HS-27A (cell line): ENCODE results near the gene ESPN.

Experiments used
- DNase-seq: peaks from one replicate; pipeline ENCODE4 v3.0.0-alpha.2; 2012; ENCODE audit warnings: low read depth, missing footprints

The ESPN gene

GRCh38 chr1:6409053-6409452 is 15.5 kb upstream of the ESPN start:
- DNase-seq = no peak

DNA sequence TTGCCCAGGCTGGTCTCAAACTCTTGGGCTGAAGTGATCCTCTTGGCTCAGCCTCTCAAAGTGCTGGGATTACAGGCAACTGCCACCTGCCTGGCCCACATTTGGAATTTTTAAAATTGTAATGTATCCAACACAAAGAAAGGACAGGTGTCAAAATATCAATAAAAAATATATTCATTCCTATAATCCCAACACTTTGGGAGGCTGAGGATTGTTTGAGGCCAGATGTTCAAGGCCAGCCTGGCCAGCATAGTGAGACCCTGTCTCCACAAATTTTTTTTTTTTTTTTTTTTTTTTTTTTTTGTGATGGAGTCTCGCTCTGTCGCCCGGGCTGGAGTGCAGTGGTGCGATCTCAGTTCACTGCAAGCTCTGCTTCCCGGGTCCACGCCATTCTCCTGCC is 14.8 kb upstream of the ESPN start:
- no peak for DNase-seq

- no peak for DNase-seq
Observed at GRCh38 chr1:6410248-6410893, 14.2 kb upstream of the ESPN start.

DNA sequence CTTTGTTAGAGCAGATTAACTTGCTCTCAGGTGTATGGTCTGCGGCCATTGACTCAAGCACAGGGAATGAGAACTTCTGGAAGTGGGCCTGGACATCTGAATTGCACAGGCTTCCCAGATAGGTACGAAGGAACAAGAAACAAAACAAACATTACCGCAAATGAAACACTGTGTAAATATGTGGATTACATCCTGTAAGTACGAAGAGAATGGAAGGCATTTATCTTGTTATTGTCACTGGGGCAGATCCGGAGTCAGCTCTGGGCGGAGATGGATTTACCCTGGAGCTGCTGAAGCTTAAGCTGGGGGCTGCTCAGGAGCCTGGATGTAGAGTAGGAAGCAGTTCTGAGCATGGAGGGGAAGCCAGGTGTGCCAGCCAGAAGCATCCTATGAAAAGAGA is 11.7 kb upstream of the ESPN start:
- DNase-seq = no peak

DNA sequence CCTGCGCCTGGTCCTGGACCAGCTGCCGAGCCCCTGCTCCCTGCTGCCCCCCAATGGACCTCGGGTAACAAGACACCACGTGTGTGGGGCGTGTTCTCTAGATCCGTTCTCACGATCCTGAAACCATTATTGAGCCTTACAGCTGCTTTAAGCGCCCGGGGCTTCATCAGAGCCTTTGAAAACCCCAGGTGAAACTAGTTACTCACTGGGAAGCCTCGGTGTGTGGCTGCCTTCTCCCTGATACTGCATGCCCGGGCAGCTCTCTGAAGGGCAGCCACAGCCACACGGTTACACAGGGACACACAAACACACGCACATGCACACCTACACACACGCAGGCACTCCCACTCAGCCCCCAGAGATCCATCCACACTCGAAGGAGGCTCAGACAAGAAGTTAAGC is 10.1 kb upstream of the ESPN start:
- DNase-seq = no peak

DNA sequence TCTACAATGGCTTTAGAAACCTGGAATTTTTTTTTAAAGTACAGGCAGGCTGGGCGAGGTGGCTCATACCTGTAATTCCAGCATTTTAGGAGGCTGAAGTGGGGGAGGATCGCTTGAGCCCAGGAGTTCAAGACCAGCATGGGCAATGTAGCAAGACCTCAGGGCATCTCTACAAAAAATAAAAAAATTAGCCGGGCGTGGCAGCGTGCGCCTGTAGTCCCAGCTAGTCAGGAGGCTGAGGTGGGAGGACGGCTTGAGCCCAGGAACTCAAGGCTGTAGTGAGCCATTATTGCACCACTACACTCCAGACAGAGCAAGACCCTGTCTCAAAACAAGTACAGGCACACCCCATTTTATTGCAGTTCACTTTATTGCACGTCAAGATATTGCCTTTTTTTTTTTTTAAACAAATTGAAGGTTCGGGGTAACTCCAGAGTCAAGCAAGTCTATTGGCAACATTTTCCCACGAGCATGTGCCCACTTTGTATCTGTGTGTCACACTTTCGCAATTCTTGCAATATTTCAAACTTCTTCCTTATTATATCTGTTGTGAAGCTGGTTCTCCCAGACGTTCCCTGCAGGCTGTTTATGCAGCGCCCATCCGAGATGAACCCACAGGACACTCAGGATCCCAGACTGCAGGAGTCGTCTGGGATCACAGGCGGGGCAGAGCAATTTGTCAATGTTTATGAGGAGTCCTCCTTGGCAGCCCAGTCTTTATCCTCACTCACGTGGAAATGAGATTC is 9.5 kb upstream of the ESPN start:
- no peak for DNase-seq

DNA sequence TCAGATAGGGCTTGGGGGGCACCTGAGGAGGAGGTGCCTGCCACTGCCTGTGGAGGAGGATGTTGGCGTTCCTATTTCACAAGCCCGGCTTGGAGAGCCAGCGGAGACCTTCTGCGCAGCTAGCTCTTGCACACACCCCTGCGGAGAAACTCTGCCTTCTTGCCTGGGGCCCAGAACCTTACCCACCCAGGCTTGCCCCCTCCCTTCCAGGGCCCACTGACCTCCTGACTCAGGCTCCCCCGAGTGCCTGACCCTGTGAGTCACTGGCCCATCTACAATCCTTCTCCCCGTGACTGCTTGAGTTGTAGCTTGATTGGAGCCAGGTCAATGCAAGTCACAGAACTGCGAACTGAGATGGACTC is 8.3 kb upstream of the ESPN start:
- DNase-seq = no peak

- DNase-seq = no peak
Observed at GRCh38 chr1:6416906-6417305, 7.7 kb upstream of the ESPN start.

- DNase-seq = no peak
Observed at GRCh38 chr1:6417961-6418667, 6.5 kb upstream of the ESPN start.

GRCh38 chr1:6418668-6419396 is 5.7 kb upstream of the ESPN start:
- DNase-seq = no peak

- DNase-seq = no peak
Observed at GRCh38 chr1:6419397-6419803, 5.2 kb upstream of the ESPN start.

DNA sequence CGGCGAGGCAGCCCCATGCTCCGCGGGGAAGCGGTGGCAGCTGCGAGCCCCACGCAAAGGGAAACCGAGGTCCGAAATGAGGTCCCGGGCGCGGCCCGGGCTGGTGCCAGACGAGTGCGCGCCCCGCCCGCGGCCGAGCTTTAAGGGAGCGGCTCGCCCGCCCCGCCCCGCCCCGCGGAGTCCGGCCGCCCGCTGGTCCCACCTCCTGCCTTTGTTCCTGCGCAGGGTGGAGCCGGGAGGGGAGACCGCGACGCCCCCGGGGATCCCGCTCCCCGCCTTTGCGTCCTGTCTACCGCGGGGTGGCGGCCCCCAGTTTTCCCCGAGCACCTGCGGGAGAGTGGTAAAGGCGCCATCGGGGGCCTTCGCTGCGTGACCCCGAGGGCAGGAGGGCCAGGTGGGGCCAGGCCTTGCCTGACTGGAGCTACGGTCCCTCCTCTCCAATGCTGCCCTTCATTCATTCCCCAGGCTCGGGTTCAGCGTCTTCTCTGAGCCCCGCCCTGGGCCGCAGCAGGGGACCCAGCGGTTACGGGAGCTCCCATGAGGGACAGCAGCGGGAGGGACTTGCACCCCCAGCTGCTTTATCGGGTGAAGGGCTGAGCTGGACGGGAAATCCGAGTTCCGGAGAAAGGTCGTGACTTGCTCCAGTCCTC is 4.6 kb upstream of the ESPN start, which contains the start of gene HES2:
HES2 (minus strand) TSS at position 116 of the 650 bp plus-strand sequence; CDS start at position 17, 99 bp downstream.
- DNase-seq = no peak

GRCh38 chr1:6420454-6421042 is 4.0 kb upstream of the ESPN start:
- DNase-seq = no peak

- DNase-seq = no peak
Observed at GRCh38 chr1:6421266-6421665, 3.3 kb upstream of the ESPN start.

DNA sequence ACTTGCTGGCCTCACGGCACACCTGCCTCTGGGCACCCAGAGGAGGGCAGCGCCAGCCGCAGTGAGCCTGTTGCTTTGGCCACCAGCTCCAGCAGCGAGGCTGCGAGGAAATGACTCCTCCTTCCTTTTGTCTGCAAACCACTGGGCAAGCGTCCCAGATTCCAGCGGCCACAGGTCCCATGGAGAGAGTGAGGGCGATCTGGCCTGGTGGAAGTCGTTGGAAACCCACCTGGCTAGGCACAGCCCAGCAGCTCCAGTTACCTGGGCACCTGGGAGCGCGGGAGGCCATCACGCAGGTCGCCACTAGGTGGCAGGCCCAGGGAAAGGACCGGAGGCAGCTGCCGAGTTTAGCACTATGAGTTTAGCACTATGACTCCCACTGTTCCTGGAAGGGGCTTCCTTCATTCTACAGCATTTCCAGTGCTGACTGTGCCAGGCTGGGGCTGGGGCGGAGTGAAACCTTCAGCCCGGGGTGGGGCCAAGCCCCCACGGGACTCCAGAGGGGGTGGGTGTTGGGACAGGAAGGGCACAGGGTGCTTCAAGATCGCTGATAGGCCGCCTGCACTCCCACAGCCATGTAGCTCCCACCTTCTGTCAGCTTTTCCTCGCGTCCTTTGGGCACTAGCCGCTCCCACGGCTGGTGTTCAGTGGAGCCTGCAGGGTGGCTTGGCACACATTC is 1.1 kb upstream of the ESPN start:
- no peak for DNase-seq

- DNase-seq = no peak
Observed at GRCh38 chr1:6424000-6424565, 493 bp upstream of the ESPN start.

DNA sequence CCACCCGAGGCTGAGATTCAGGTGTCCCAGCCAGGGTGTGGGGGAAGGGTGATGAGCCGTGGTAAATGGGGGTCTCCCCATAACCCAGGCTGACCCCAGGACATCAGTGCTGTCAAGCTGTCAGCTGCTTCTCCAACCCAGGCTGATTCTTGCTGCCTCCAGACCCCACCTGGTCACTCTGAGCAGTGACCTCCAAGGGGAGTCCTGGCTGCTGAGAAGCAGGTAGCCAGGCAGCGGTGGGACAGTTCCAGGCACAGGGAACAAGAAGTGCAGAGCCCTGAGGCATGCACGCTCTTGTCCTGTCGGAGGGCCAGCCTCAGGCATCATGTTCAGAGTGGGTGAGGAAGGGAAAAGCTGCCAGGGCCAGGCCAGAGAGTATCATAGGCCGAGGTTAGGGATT is 1.1 kb downstream of the ESPN start:
- no peak for DNase-seq

- no peak for DNase-seq
Observed at GRCh38 chr1:6426277-6426971, 1.8 kb downstream of the ESPN start.

- no peak for DNase-seq
Observed at GRCh38 chr1:6426972-6427350, 2.4 kb downstream of the ESPN start.
